BLaER1 treated with 17β-estradiol and CSF1 and Interleukin-3, amounts not matched to agents 10 nM and 100 nM (cell line): ENCODE measurements around the gene SNED1.
A peak's percentile ranks its signal among the peaks of the same experiment; 100 is the strongest.

ENCODE experiments used
- H3K27ac ChIP-seq, 11 experiments: shearing (Covaris generic); formaldehyde crosslinking; 2 replicates each; pipeline ENCODE4 v1.8.1; 2022
- H3K27me3 ChIP-seq, 11 experiments: shearing (Covaris generic); formaldehyde crosslinking; 2 replicates each; pipeline ENCODE4 v1.8.1; 2022
- H3K36me3 ChIP-seq, 11 experiments: shearing (Covaris generic); formaldehyde crosslinking; 2 replicates each; pipeline ENCODE4 v1.8.1; 2022
- H3K4me1 ChIP-seq, 10 experiments: shearing (Covaris generic); formaldehyde crosslinking; 2 replicates each; pipeline ENCODE4 v1.8.1; 2022
- H3K4me2 ChIP-seq, 11 experiments: shearing (Covaris generic); formaldehyde crosslinking; 2 replicates each; pipeline ENCODE4 v1.8.1; 2022
- H3K4me3 ChIP-seq, 10 experiments: shearing (Covaris generic); formaldehyde crosslinking; 2 replicates each; pipeline ENCODE4 v1.8.1; 2022
- H3K9ac ChIP-seq, 11 experiments: shearing (Covaris generic); formaldehyde crosslinking; 2 replicates each; pipeline ENCODE4 v1.8.1; 2022
- H3K9me3 ChIP-seq, 11 experiments: shearing (Covaris generic); formaldehyde crosslinking; replicated peaks in 1 of 11; 2 replicates each; pipeline ENCODE4 v1.8.1; 2022
- H4K20me1 ChIP-seq, 11 experiments: shearing (Covaris generic); formaldehyde crosslinking; 2 replicates each; pipeline ENCODE4 v1.8.1; 2022
- Cebpa-rat ChIP-seq, 11 experiments: shearing (Covaris generic); IDR thresholded peaks; 2 replicates each; pipeline ENCODE4 v1.8.1; 2022

The SNED1 gene

GRCh38 chr2:240997856-240998705 lies at the start of gene SNED1:
SNED1 (plus strand) TSS chr2:240998618; CDS start chr2:240998838, 220 bp downstream.
- TF ChIP-seq Cebpa-rat (IDR thresholded peaks at IDR 0.05): no peak
- Histone ChIP-seq H3K4me1 (peaks cover 26 to 66% (median 61%) of the 10 kb centered on the region in 10 experiments), H3K4me3 (peak within 1 kb of the TSS; percentile 57 to 72 (median 62)), H3K9ac (peak within 1 kb of the TSS; percentile 37 to 78 (median 68)), H3K4me2 (peak within 1 kb of the TSS; percentile 89 to 99 (median 97)), H3K27ac (peak within 1 kb of the TSS in 4 of 11 experiments; percentile 17 to 55 (median 46); a peak in 5 of 22 replicates), H3K27me3 (peaks cover 42 to 79% (median 58%) of the 10 kb centered on the region in 11 experiments), H3K9me3 (peaks cover under 1 to 9% (median 1%) of the 10 kb centered on the region in 11 experiments; a peak in 21 of 22 replicates), H3K36me3 (no peaks in the 10 kb centered on the region; a peak in 1 of 22 replicates), H4K20me1 (peaks cover 0 to 65% (median 12%) of the 10 kb centered on the region in 11 experiments; a peak in 12 of 22 replicates)

- Histone ChIP-seq H3K27me3 (no peaks in the 10 kb centered on the region), H3K4me3 (no peak overlapping the region), H3K4me1 (peaks cover 0 to 18% (median 6%) of the 10 kb centered on the region in 10 experiments; a peak in 9 of 20 replicates), H3K4me2 (no peak overlapping the region), H3K36me3 (no peaks in the 10 kb centered on the region), H3K9ac (no peak overlapping the region), H3K27ac (no peak overlapping the region), H3K9me3 (0 out of 22 replicates have a peak, but pooled peaks cover 0 to 6% (median 0%) of the 10 kb centered on the region in 11 experiments), H4K20me1 (no peaks in the 10 kb centered on the region; a peak in 1 of 22 replicates)
- TF ChIP-seq Cebpa-rat (IDR thresholded peaks at IDR 0.05): no peak
Measured at GRCh38 chr2:240948905-240949790, 49.3 kb upstream of the SNED1 start.

GRCh38 chr2:240949791-240950705 lies 48.4 kb upstream of the SNED1 start:
- Histone ChIP-seq H4K20me1 (peaks cover 0 to under 1% (median 0%) of the 10 kb centered on the region in 11 experiments; a peak in 1 of 22 replicates), H3K27ac (no peak overlapping the region), H3K36me3 (no peaks in the 10 kb centered on the region), H3K4me2 (no peak overlapping the region), H3K4me3 (no peak overlapping the region), H3K9me3 (0 out of 22 replicates have a peak, but pooled peaks cover 0 to 6% (median 0%) of the 10 kb centered on the region in 11 experiments), H3K27me3 (no peaks in the 10 kb centered on the region), H3K4me1 (peaks cover 0 to 18% (median 8%) of the 10 kb centered on the region in 10 experiments; a peak in 11 of 20 replicates), H3K9ac (no peak overlapping the region)
- no peak for TF ChIP-seq Cebpa-rat (IDR thresholded peaks at IDR 0.05)

- Histone ChIP-seq H3K9ac (no peak overlapping the region), H3K4me1 (peaks cover 0 to 24% (median 14%) of the 10 kb centered on the region in 10 experiments; a peak in 14 of 20 replicates), H3K4me3 (no peak overlapping the region), H3K27me3 (no peaks in the 10 kb centered on the region), H4K20me1 (peaks cover 0 to 11% (median 0%) of the 10 kb centered on the region in 11 experiments; a peak in 1 of 22 replicates), H3K4me2 (no peak overlapping the region), H3K27ac (no peak overlapping the region), H3K36me3 (no peaks in the 10 kb centered on the region), H3K9me3 (0 out of 22 replicates have a peak, but pooled peaks cover 0 to 6% (median 0%) of the 10 kb centered on the region in 11 experiments)
- TF ChIP-seq Cebpa-rat (IDR thresholded peaks at IDR 0.05): no peak
Measured at GRCh38 chr2:240951045-240951594, 47.3 kb upstream of the SNED1 start.

GRCh38 chr2:240952496-240953246 lies 45.7 kb upstream of the SNED1 start:
- Histone ChIP-seq H3K27me3 (no peaks in the 10 kb centered on the region), H3K27ac (no peak overlapping the region), H3K9me3 (no peaks in the 10 kb centered on the region), H3K4me2 (no peak overlapping the region), H3K36me3 (no peaks in the 10 kb centered on the region), H3K4me1 (peaks cover 0 to 29% (median 15%) of the 10 kb centered on the region in 10 experiments; a peak in 15 of 20 replicates), H3K4me3 (no peak overlapping the region), H4K20me1 (peaks cover 0 to 18% (median 0%) of the 10 kb centered on the region in 11 experiments; a peak in 3 of 22 replicates), H3K9ac (no peak overlapping the region)
- no peak for TF ChIP-seq Cebpa-rat (IDR thresholded peaks at IDR 0.05)

- H3K27ac ChIP-seq: no peak overlapping the region
- no peak overlapping the region for H3K4me3 ChIP-seq
- H3K9me3 ChIP-seq: no peaks in the 10 kb centered on the region
- no peak for TF ChIP-seq Cebpa-rat (IDR thresholded peaks at IDR 0.05)
- no peak overlapping the region for H3K9ac ChIP-seq
- no peak overlapping the region for H3K4me2 ChIP-seq
- H3K36me3 ChIP-seq: no peaks in the 10 kb centered on the region
- H3K4me1 ChIP-seq: peaks cover 0 to 40% (median 24%) of the 10 kb centered on the region in 10 experiments; a peak in 15 of 20 replicates
- peaks cover 0 to 18% (median 0%) of the 10 kb centered on the region in 11 experiments; a peak in 3 of 22 replicates for H4K20me1 ChIP-seq
- H3K27me3 ChIP-seq: no peaks in the 10 kb centered on the region
Measured at GRCh38 chr2:240953426-240954410, 44.7 kb upstream of the SNED1 start.
